DND-41 (cell line): ENCODE data around the gene LGALS8.

Source experiments
- CTCF ChIP-seq: IDR thresholded peaks from 2 replicates; pipeline ENCODE4 v1.5.1; 2012; ENCODE audit warnings: borderline replicate concordance, low read length, moderate library complexity, mild to moderate bottlenecking; ENCODE audit not compliant: poor library complexity, severe bottlenecking; ENCODE audit errors: extremely low read depth
- EZH2 ChIP-seq: IDR thresholded peaks from 3 replicates; pipeline ENCODE4 v1.6.1; 2012; ENCODE audit warnings: borderline replicate concordance, low read depth, mild to moderate bottlenecking, moderate library complexity, low read length, inconsistent platforms; ENCODE audit not compliant: severe bottlenecking

GRCh38 chr1:236484310-236484971 lies 39.3 kb upstream of the LGALS8 start:
- TF ChIP-seq CTCF: no peak
- no peak for TF ChIP-seq EZH2
